NCI-H1417 treated with DMSO at 0.1 percent for 48 hours (cell line): ENCODE measurements around the gene GPR162.
A peak's percentile ranks its signal among the peaks of the same experiment; 100 is the strongest.

Source experiments
- DNase-seq: peaks from one replicate; lab custom pipeline; 2025; lab: John Stamatoyannopoulos, UW

The GPR162 gene

DNA sequence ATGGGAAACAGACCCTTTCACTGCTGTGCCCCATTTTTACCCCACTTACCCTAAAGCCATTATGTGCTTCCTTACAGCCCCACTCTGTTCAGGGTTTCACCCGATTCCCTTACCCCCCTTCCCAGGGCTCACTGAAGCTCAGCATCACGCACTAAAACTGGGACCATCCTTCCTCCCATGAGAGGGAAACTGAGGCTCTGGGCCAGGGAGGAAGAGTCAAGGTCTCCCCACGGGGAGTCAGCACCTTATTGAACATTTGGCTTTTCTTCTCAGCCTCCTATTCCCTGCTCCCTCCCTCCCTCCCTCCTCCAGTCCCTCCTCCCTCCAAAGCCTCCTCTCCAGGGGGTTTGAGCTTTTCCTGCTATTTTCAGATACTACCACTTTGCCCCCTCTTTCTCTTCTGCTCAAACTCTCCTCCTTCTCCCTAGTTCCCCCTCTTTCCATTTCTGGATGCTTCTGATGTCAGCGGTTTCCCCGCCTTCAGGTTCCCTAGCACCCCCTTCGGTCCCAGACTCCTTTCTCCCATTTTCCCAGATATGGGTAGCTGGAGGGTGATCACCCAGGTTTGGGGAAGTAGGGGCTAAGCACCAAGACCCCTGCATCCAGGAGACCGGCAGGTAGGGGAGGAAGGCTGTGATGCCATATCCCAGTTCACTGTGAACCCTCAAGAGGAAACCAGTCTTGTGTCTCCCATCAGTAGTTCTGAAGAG is 960 bp downstream of the GPR162 start:
- no peak for DNase-seq

DNA sequence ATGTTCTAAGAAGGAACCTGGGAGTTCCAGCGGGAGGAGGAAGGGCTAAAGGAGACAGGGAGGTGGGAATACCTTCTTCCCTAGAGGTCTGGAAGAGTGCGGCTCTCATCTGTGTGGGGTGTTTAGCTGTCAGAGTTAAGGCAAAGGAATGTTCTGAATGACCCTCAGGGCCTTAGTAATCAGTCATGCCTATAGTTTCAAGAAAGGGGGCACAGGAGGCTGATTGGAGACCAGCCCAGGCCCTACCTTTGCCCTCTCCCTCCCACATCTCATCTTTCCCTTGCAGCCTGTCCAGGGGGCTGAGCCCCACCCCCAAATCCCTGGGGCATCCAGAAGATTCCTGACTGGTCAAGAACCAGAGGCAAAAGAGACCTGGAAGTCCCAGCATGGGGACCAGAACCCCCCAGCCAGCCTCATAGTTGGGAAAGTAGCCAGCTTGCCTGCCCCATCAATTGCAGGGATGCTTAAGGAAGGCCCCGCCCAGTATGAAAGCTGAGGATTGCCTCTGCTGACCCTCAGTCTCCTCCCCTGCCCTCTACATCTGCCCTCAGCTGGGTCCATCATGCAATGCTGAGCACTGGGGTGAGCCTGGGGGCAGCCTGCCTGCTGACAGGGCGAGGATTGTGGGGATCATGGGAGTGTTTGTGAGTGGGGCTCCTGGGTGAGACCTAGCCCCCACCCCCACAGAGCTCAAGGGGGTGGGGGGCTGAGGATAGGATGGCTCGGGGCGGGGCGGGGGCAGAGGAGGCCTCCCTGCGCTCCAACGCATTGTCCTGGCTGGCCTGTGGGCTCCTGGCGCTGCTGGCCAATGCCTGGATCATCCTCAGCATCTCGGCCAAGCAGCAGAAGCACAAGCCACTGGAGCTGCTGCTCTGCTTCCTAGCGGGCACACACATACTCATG is 1.8 kb downstream of the GPR162 start:
- no peak for DNase-seq

DNA sequence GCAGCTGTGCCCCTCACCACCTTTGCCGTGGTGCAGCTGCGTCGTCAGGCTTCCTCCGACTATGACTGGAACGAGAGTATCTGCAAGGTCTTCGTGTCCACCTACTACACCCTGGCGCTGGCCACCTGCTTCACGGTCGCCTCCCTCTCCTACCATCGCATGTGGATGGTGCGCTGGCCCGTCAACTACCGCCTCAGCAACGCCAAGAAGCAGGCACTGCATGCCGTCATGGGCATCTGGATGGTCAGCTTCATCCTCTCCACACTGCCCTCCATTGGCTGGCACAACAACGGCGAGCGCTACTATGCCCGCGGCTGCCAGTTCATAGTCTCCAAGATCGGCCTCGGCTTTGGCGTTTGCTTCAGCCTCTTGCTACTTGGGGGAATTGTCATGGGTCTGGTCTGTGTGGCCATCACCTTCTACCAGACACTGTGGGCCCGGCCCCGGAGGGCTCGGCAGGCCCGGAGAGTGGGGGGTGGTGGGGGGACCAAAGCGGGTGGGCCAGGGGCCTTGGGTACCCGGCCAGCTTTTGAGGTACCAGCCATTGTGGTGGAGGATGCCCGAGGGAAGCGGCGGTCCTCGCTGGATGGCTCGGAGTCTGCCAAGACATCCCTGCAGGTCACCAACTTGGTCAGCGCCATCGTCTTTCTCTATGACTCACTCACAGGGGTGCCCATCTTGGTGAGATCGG is 2.6 kb downstream of the GPR162 start:
- no peak for DNase-seq

DNA sequence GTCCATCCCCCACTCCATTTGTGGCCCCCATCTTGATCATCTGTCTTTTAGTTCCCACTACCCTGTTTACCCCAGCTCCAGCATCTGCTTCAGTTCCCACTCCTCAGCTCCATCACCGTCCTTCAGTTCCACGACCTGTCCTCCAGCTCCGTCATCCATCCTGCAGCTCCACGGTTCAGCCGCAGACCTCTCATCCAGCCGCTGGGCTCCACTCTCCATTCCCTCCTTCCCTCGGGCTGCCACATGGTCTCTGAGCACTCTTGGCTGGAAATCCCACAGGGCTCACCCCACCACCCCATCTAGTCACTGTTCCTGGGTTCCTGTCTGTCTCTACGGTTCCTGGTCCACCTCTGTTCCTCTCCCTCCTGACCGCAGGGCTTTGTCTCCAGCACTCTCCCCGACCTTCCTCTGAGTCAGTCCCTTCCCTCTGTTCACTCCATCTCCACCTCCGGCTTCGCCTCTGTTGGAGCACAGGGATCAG is 3.3 kb downstream of the GPR162 start:
- DNase-seq, result no peak

- DNase-seq, result peak; percentile 41
These were observed 3.9 kb downstream of the GPR162 start for GRCh38 chr12:6825398-6826124.

- DNase-seq, result no peak
These were observed 4.6 kb downstream of the GPR162 start for GRCh38 chr12:6826125-6826733.

- DNase-seq, result no peak
These were observed 5.3 kb downstream of the GPR162 start for GRCh38 chr12:6826734-6827436.

DNA sequence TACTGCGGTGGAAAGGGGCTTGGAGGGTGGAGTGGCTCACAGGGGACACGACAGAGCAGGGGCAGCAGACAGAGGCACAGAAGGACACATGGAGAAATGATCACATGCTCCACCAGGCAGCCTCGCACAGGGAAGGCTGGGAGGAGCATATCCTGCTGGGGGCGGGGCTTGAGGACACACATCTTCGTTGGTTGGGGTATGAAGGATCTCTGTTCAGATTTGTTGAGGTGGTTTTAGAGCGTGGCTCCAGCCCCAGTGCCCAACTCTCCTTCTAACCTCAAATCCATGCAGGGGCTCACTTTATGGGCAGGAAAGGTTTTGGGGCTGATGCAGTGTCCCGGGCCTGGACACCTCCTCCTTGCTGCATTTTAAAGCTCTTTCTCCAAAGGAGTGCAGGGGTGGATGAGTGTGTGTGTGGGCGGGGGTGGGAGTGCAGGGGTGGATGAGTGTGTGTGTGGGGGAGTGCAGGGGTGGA is 5.9 kb downstream of the GPR162 start:
- DNase-seq, result peak; percentile 61

DNA sequence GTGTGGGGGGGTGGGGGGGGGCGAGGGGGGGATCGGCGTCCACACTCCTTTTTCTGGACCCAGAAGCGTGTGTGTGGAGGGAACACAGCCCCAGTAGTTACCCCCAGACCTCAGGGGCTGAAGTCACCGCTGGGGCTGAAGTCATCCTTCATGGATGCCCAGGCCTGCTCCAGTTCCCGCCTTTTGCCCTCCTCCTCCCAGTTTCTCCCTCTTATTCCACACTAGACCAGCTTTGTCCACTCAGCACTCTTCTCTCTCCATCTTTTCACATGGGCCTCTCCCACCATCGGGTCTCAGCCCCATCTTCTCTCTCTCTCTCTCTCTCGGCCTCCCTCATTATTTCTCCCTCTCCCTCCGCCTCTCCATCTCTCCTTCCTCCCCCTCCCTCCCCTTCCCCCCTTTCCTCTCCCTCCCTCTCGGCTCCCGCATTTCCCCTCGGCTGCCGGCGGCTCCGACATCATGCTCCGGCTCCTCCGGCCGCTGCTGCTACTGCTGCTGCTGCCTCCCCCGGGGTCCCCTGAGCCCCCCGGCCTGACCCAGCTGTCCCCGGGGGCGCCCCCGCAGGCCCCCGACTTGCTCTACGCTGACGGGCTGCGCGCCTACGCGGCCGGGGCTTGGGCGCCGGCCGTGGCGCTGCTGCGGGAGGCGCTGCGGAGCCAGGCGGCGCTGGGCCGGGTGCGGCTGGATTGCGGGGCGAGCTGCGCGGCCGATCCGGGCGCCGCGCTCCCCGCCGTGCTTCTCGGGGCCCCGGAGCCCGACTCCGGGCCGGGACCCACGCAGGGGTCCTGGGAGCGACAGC is 6.6 kb downstream of the GPR162 start, which contains the start of gene P3H3:
Gene P3H3 (plus strand): TSS at position 426 of the 799 bp plus-strand sequence. CDS start 34 bp downstream, at position 460.
- DNase-seq, result no peak

GRCh38 chr12:6828781-6829535 is 7.3 kb downstream of the GPR162 start:
- no peak for DNase-seq

- DNase-seq, result no peak
These were observed 8.1 kb downstream of the GPR162 start for GRCh38 chr12:6829536-6830220.

DNA sequence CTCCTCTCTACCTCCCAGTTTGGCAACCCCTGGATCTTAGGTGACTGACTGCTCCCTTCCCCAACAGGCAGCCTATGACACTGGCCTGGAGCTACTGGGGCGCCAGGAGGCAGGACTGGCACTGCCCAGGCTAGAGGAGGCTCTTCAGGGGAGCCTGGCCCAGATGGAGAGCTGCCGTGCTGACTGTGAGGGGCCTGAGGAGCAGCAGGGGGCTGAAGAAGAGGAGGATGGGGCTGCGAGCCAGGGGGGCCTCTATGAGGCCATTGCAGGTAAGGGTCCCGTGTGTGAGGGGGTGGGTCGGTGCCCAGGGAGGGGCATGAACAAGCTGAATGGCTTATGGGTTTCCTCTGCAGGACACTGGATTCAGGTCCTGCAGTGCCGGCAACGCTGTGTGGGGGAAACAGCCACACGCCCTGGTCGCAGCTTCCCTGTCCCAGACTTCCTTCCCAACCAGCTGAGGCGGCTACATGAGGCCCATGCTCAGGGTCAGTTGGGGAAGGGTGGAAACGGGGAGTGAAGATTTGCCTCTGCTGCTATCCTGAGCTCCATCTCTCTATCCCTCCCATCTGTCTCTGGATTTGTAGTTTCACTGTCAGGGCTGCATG is 8.8 kb downstream of the GPR162 start:
- DNase-seq, result no peak

DNA sequence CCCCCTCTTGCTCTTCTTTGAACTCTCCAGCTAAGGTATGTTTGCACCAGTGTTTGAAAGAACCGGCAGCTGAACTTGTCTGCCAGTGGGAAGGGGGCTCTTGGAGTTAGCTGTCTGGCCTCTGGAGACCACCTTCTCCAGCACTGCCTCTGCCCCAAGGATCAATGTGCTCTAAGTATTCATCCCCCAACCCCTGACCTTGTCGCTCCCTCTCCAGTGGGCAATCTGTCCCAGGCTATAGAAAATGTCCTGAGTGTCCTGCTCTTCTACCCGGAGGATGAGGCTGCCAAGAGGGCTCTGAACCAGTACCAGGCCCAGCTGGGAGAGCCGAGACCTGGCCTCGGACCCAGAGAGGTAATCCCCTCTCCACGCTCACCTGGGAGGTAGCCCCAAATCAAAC is 9.4 kb downstream of the GPR162 start:
- DNase-seq, result no peak

- DNase-seq, result no peak
These were observed 9.9 kb downstream of the GPR162 start for GRCh38 chr12:6831450-6831995.

- DNase-seq, result no peak
These were observed 10.5 kb downstream of the GPR162 start for GRCh38 chr12:6832125-6832524.

DNA sequence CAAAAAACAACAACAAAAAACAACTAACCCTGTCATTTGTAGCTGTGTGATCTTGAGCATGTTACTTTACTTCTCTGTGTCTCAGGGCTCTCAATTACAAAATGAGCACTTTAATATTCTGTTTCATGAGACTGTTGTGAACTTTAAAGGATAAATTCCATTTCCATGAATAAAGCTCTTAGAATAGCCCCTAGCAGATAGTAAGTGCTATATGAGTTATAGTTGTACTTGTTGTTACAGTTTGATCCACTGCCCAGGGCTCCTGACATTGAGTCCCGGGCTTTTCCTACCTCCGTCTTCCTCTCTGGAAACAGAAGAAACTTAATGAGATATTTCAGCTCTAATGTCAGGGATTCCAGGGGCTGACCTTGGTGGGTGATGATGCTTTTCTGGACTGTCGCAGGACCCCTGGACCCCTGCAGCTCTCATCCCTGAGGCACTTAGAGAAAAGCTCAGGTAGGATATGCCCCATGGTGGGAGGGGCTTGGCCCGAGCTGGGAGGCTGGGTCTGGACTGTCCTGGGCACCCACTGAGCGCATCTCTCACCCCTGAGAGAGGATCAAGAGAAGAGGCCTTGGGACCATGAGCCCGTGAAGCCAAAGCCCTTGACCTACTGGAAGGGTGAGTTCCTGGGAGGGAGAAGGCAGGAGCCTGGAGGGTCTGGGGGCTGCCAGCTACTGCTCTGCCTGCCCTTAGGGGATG is 11.7 kb downstream of the GPR162 start:
- DNase-seq, result no peak

DNA sequence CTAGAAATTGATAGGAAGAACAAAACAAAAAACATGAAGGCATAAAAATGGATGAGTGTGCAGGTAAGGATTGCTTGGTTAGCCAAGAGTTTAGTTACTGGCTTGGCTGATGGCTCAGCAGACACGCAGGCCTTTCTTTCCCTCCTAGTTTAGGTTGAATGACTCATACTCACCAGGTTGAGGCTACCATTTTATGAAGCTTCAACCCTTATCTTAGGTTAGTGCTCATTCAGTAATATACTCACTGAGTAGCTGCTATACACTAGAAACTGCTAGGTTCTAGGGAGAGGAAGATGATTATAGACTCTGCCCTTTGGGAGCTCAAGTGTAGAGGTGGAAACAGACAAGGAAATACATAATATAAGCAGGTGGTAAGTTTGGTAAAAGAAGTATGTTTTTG is 12.6 kb downstream of the GPR162 start:
- no peak for DNase-seq
